B cell (primary cell): ENCODE results near the gene AHNAK.

ENCODE experiments used
- CTCF ChIP-seq: fragments of 200-600 bp; IDR thresholded peaks from one replicate; pipeline ENCODE4 v1.8.0; 2022; ENCODE audit warnings: antibody characterized with exemption, mild to moderate bottlenecking
- EZH2 ChIP-seq: IDR thresholded peaks from 2 replicates; pipeline ENCODE4 v1.6.1; 2012; ENCODE audit warnings: borderline replicate concordance, low read depth, mild to moderate bottlenecking, moderate library complexity, low read length; ENCODE audit not compliant: insufficient read depth, poor library complexity, severe bottlenecking

DNA sequence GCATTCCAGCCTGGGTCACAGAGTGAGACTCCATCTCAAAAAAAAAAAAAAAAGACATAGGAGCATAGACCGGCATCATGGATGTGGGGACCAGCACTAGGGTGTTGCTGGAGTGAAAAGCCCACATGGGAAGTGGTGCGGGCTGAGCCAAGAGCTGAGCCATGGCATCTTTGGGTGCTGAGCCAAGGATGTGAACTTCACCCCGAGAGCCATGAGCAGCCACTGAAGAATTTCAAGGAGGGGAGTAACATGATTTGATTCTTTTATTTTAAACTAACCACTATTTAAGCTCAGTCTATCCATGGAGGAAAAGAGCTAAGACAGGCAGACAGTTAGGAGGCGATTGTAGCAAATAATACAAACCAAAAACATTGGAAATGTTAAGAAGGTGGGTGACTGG lies 57.4 kb downstream of the AHNAK start:
- no peak for TF ChIP-seq CTCF
- TF ChIP-seq EZH2, result no peak
